GM20000 (cell line): ENCODE measurements around the gene MORN1.

ENCODE experiments used
- DNase-seq: peaks from one replicate; pipeline ENCODE4 v3.0.0; 2012; ENCODE audit warnings: low spot score
- TF ChIP-seq, protein P1 (sequence below): IDR thresholded peaks from 2 replicates; pipeline ENCODE4 v1.5.1; 2012; ENCODE audit warnings: mild to moderate bottlenecking, control low read depth; ENCODE audit errors: extremely low read depth, missing control alignments

MORN1 gene

GRCh38 chr1:2322065-2322571 lies 69.2 kb downstream of the MORN1 start:
- DNase-seq = no peak
- TF ChIP-seq, protein P1, sequence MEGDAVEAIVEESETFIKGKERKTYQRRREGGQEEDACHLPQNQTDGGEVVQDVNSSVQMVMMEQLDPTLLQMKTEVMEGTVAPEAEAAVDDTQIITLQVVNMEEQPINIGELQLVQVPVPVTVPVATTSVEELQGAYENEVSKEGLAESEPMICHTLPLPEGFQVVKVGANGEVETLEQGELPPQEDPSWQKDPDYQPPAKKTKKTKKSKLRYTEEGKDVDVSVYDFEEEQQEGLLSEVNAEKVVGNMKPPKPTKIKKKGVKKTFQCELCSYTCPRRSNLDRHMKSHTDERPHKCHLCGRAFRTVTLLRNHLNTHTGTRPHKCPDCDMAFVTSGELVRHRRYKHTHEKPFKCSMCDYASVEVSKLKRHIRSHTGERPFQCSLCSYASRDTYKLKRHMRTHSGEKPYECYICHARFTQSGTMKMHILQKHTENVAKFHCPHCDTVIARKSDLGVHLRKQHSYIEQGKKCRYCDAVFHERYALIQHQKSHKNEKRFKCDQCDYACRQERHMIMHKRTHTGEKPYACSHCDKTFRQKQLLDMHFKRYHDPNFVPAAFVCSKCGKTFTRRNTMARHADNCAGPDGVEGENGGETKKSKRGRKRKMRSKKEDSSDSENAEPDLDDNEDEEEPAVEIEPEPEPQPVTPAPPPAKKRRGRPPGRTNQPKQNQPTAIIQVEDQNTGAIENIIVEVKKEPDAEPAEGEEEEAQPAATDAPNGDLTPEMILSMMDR = no peak

DNA sequence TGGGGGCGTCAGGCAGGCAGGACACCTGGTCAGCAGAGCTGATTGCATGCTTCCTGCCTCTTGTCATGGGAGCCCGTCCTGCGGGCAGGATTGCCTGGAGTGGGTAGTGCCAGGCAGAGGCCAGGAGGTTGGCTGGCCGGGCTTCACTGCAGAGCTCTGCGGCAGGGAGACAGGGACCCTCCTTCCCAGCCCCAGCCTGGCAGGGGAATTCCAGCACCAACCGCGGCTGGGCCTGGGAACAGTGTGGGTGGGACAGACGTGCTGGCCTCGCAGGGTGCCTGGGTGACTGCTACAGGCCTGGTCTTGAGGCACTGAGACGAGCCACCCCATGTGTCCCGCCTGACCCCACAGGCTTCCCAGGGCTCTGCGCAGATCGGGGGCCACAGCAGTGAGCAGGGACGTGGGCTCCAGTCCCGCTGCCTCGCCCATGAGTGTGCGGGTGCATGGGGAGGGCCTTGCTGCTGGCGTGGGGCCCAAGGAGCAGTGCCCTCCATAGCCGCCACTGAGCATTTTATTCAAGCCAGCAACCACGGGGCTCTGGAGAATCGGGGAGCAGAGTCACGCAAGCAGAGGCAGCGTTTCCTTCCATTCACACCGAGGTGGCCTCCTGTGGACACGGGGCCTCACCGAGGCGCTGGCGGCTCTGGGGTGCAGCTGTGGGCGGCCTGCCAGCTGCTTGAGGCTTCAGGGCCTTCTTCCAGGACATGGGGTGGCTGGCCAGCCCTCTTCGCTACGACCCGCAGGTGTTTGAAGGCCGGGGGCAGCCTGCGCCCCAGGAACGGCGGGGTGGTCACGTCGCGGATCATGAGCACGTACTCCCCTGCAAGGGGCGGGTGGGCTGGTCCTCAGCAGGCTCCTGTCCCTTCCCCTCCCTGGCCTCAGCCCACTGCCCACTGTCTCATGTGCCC lies 70.3 kb downstream of the MORN1 start:
- TF ChIP-seq, protein P1 = no peak
- no peak for DNase-seq

- TF ChIP-seq, protein P1 = no peak
- no peak for DNase-seq
These were observed 71.3 kb downstream of the MORN1 start for GRCh38 chr1:2320006-2320405.

DNA sequence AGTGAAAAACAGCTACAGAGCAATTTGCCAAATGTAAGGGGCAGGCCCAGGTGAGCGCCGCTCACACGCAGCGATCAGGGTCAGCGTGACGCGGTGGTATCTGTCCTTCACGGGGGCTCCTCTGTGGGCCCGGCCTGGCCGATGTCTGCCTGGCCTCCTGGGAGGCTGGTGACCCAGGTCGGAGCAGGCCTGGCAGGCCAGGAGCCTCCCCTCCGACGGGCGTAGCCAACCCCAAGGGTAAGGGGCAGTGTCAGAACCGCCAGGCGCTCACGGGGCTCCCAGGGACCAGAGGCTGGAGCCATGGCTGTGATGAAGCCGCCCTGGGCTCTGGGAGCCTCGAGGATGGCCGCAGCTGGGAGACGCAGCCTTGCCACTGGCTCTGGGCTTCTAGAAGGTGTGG lies 72.1 kb downstream of the MORN1 start:
- no peak for DNase-seq
- TF ChIP-seq, protein P1 = no peak

GRCh38 chr1:2318314-2319278 lies 72.8 kb downstream of the MORN1 start:
- DNase-seq = no peak
- TF ChIP-seq, protein P1 = no peak

DNA sequence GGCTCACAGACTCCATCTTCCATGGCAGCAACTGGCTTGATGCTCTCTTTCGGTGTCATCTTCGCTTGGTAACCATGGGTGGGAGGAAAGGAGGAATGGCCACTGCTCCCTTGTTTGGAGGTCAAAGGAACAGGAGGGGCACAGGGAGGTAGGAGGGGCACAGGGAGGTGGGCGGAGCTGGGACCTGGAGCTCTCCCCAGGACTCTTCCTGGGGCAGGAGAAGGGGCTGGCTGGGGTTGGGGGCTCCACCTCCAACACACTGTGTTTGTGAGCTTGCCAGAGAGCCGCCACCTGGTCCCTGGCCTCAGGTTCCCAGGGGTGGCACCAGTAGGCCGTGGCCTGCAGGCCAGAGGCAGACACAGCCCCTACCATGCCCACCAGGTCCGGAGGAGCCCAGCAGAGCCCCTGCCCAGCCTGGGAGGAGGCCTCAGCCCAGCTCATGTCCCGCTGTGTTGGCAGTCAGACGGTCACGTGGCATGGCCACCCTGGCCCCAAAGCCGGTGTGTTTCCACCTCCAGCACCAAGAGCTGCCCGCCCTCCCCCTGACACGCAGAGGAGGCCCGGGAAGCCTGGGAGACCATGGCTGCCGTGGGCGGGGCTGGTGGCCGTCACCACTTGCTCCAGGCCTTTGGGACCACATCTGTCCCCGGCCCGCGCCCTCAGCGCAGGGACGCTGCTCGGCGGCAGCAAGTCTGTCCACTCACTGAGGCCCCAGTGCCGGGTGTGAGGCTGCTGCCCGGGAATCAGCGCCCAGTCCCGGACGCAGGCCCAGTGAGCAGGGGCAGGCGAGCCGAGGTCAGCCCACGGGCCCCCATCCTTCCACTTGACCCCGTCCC lies 73.9 kb downstream of the MORN1 start:
- no peak for DNase-seq
- TF ChIP-seq, protein P1 = no peak
